Gastrocnemius medialis (tissue), 4 donors: ENCODE results near the gene CCT5. TPM values are rescaled to one million over a fixed set of nuclear protein-coding genes. Genes with fewer than 3 reads are reported as not detected.

Source experiments
- ATAC-seq, 2 donors: fragments of 150-250 bp; one replicate each; pipeline ENCODE4 v1.9.1; 2016
- DNase-seq, 2 donors: peaks; one replicate each; pipeline ENCODE4 v3.0.0-alpha.2; 2019
- H3K27ac ChIP-seq, 4 donors: fragments of 200-600 bp; sonication (generic); 1 replicate in 1 of 4; 2 replicates in 3 of 4; pipeline ENCODE4 v1.5.1; 2016 to 2018; ENCODE audit warnings: mild to moderate bottlenecking in 2 of 4, moderate library complexity in 1 of 4
- H3K27me3 ChIP-seq, 3 donors: fragments of 200-600 bp; sonication (generic) in 2 of 3; 1 replicate in 1 of 3; 2 replicates in 2 of 3; pipeline versions ENCODE4 v1.5.1 to v1.6.0; 2016 to 2019; ENCODE audit warnings: mild to moderate bottlenecking in 1 of 3, moderate library complexity in 1 of 3
- H3K36me3 ChIP-seq, 2 donors: fragments of 200-600 bp; sonication (generic) in 1 of 2; one replicate each; pipeline ENCODE4 v1.5.1; 2017 to 2018
- H3K4me1 ChIP-seq, 2 donors: fragments of 200-600 bp; sonication (generic) in 1 of 2; one replicate each; pipeline ENCODE4 v1.5.1; 2016 to 2017; ENCODE audit warnings: mild to moderate bottlenecking in 2 of 2
- H3K4me3 ChIP-seq, 4 donors: fragments of 200-600 bp; sonication (generic) in 3 of 4; 1 replicate in 1 of 4; 2 replicates in 3 of 4; pipeline ENCODE4 v1.5.1; 2016 to 2019; ENCODE audit warnings: mild to moderate bottlenecking in 2 of 4
- H3K9me3 ChIP-seq, 3 donors: fragments of 200-600 bp; sonication (generic) in 2 of 3; 1 replicate in 1 of 3; 2 replicates in 2 of 3; pipeline ENCODE4 v1.5.1; 2016 to 2019
- POLR2A ChIP-seq, 2 donors: fragments of 450-650 bp; IDR thresholded peaks; one replicate each; pipeline ENCODE4 v1.6.1; 2017; ENCODE audit warnings: antibody characterized with exemption in 2 of 2, mild to moderate bottlenecking in 2 of 2, moderate library complexity in 2 of 2
- in situ Hi-C, 4 donors: fragments of 200-750 bp; cut with MboI; loops; one replicate each; pipeline versions ENCODE4 v1.15.0 to v1.8.0; 2017; ENCODE audit warnings: low sequenced_read_pairs in 4 of 4
- intact Hi-C: fragments of 100-400 bp; cut with DNase I; formaldehyde crosslinking; loops from one replicate; pipeline ENCODE4 v1.15.1; 2023; ENCODE audit warnings: low total_unique reads
- total RNA-seq, 4 donors: library from RNA; depleted of rRNA; stranded (reverse); fragments of >200 nt; gene quantifications; one replicate each; pipeline versions ENCODE4 v1.1.0 to v1.2.3, GENCODE V29; 2016
- TF ChIP-seq, protein P1 (sequence below), 5 experiments: fragments of 450-650 bp in 3 of 5; fragments of 200-600 bp in 2 of 5; sonication (generic) in 2 of 5; IDR thresholded peaks in 4 of 5; conservative IDR thresholded peaks in 1 of 5; 1 replicate in 4 of 5; 2 replicates in 1 of 5; pipeline ENCODE4 v1.5.1; 2016 to 2019; ENCODE audit warnings: antibody characterized with exemption in 5 of 5, mild to moderate bottlenecking in 3 of 5, moderate library complexity in 3 of 5

CCT5 gene
- total RNA-seq, 4 donors from 2014 or later = 201 to 329 (median 267) TPM

DNA sequence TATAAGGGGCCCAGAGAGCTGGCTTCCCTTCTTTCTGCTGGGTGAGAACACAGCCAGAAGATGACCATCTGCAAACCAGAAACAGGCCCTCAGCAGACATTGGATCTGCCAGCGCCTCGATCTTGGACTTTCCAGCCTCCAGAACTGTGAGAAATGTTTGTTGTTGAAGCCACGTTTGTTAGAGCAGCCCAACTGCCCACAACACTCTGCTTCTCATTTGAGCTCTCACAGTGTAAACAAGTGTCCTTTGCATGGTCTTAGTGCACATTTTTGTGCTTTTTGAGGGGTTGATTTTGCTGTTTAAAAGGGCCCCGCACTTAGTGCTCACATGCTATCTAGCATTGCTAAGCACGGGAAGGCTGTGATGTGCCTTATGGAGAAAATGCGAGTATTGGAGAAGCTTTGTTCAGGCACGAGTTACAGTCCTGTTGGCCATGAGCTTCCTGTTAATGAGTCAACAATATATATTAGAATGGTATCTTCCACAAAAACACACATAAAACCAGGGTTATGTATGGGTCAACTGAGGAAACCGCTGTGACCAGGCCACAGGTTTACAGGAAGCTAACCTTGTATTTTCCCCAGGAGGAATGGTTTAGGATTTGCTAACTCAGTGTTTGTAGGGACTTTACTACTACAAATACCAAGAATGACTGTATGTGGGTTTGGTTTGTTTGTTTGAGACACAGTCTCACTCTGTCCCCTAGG is 45.7 kb downstream of the CCT5 start:
- TF ChIP-seq POLR2A (IDR thresholded peaks at IDR 0.05) = no peak
- TF ChIP-seq, protein P1, sequence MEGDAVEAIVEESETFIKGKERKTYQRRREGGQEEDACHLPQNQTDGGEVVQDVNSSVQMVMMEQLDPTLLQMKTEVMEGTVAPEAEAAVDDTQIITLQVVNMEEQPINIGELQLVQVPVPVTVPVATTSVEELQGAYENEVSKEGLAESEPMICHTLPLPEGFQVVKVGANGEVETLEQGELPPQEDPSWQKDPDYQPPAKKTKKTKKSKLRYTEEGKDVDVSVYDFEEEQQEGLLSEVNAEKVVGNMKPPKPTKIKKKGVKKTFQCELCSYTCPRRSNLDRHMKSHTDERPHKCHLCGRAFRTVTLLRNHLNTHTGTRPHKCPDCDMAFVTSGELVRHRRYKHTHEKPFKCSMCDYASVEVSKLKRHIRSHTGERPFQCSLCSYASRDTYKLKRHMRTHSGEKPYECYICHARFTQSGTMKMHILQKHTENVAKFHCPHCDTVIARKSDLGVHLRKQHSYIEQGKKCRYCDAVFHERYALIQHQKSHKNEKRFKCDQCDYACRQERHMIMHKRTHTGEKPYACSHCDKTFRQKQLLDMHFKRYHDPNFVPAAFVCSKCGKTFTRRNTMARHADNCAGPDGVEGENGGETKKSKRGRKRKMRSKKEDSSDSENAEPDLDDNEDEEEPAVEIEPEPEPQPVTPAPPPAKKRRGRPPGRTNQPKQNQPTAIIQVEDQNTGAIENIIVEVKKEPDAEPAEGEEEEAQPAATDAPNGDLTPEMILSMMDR (IDR thresholded peaks at IDR 0.05 in 4 of 5, conservative IDR thresholded peaks at IDR 0.05 in 1 of 5) = no peak
- H3K27ac ChIP-seq = peak overlapping the region; percentile 91 to 98 (median 96)
- DNase-seq = no peak
- intact Hi-C loops = no loop called here
- in situ Hi-C loops = loop anchor here in 3 of 4 donors (25.0 kb wide), 3 partner anchors 117 to 342 kb away; no protein-coding TSS in a partner anchor
- H3K9me3 ChIP-seq = no peaks in the 10 kb centered on the region
- no peak overlapping the region for H3K4me3 ChIP-seq
- no peaks in the 10 kb centered on the region for H3K27me3 ChIP-seq
- peaks cover 0 to 6% of the 10 kb centered on the region in 2 donors for H3K36me3 ChIP-seq
- H3K4me1 ChIP-seq = peaks cover 7 to 27% of the 10 kb centered on the region in 2 donors
- no peak for ATAC-seq

DNA sequence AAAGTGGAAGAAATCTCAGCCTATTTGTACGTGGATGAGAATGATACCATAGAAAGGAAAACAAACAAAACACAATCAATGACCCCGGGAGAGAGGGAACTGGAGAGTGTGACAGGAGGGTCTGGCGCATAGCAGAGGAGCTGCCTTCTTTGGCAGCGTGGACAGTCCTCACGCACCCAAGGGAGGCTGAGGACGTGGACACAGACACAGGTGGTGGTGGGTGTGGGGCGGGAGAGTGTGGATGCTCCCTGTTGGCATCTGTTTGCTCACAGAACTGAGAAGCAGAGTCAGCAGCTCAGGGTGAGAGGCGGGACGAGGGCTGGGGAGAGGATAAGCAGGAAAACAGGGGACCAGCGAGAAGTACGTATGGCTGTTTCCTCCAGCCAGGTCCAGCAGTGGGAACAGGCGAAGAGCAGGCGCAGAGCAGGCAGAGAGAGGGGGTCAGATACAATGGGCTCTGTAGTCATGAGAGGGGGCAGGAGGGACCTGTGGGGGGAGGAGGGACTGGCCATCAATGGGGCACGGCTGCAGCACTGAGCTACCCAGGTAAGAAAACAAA is 47.6 kb downstream of the CCT5 start:
- no peak for ATAC-seq
- Histone ChIP-seq H3K9me3 (no peaks in the 10 kb centered on the region), H3K27me3 (no peaks in the 10 kb centered on the region), H3K4me3 (no peak overlapping the region), H3K36me3 (peaks cover 0 to 6% of the 10 kb centered on the region in 2 donors), H3K4me1 (peaks cover 13 to 30% of the 10 kb centered on the region in 2 donors), H3K27ac (peak overlapping the region; percentile 91 to 98 (median 96))
- no peak for DNase-seq
- intact Hi-C loops = no loop called here
- TF ChIP-seq, protein P1 (IDR thresholded peaks at IDR 0.05 in 4 of 5, conservative IDR thresholded peaks at IDR 0.05 in 1 of 5) = no peak
- TF ChIP-seq POLR2A (IDR thresholded peaks at IDR 0.05) = no peak
- in situ Hi-C loops = loop anchor here in 3 of 4 donors (25.0 kb wide), 3 partner anchors 115 to 340 kb away; no protein-coding TSS in a partner anchor

DNA sequence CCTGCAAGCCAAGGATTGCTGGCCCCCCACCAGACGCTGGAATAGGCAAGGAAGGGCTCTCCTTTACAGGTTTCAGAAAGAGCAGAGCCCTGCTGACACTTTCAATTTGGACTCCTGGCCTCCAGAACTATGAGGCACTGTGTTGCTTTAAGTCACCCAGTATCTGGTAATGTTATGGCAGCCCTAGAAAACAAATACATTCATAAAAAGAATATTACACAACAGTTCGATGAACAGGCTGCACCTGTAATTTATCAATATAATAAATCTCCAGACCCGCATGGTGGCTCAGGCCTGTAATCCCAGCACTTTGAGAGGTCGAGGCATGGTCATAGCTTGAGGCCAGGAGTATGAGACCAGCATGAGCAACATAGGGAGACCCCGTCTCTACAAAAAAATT is 50.2 kb downstream of the CCT5 start:
- Histone ChIP-seq H3K9me3 (no peaks in the 10 kb centered on the region), H3K27ac (peak overlapping the region; percentile 91 to 98 (median 94)), H3K4me1 (peaks cover 38 to 55% of the 10 kb centered on the region in 2 donors), H3K4me3 (no peak overlapping the region), H3K36me3 (peaks cover 0 to 6% of the 10 kb centered on the region in 2 donors), H3K27me3 (no peaks in the 10 kb centered on the region)
- in situ Hi-C loops = no loop called here
- TF ChIP-seq, protein P1 (IDR thresholded peaks at IDR 0.05 in 4 of 5, conservative IDR thresholded peaks at IDR 0.05 in 1 of 5) = no peak
- no peak for TF ChIP-seq POLR2A (IDR thresholded peaks at IDR 0.05)
- ATAC-seq = no peak
- no peak for DNase-seq
- intact Hi-C loops = no loop called here

DNA sequence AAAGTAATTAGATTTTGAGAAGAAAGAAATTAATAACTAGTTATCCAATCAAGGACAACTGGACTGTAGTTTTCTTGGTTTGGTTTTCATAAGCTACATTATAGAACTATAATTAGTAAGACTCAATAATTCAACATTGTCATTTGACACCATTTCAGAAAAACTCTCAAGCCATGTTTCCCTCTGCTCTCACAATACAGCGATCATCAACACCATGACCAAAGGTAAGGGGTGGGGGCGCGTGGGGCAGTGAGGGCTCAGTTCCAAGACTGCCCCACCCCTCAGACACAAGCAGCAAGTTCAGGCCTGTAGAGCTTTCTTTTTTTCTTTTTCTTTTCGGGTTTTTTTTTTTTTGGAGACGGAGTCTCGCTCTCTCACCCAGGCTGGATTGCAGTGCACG is 51.2 kb downstream of the CCT5 start:
- ATAC-seq (peak; percentile 35 to 37), DNase-seq (peak in 1 of 2 donors; percentile 40)
- Histone ChIP-seq H3K4me3 (peak overlapping the region; percentile 24 to 62 (median 52)), H3K27ac (peak overlapping the region; percentile 91 to 98 (median 94)), H3K4me1 (peaks cover 48 to 66% of the 10 kb centered on the region in 2 donors), H3K36me3 (peaks cover 0 to 6% of the 10 kb centered on the region in 2 donors), H3K9me3 (no peaks in the 10 kb centered on the region), H3K27me3 (no peaks in the 10 kb centered on the region)
- in situ Hi-C loops = no loop called here
- intact Hi-C loops = loop anchor here (1.0 kb wide), 1 partner anchor 11 kb away; no protein-coding TSS in a partner anchor
- TF ChIP-seq POLR2A (IDR thresholded peaks at IDR 0.05) = no peak
- TF ChIP-seq, protein P1 (IDR thresholded peaks at IDR 0.05 in 4 of 5, conservative IDR thresholded peaks at IDR 0.05 in 1 of 5) = no peak
